Sciatic nerve (tissue), 2 donors: ENCODE results near the gene PPFIA3. TPM values are rescaled to one million over a fixed set of nuclear protein-coding genes. Genes with fewer than 3 reads are reported as not detected.
"Not testable (repeated sequence)": the region's sequence is repeated elsewhere in the genome, so short reads cannot be mapped to it uniquely, and the experiment has no call there.

Experiments
- ATAC-seq: fragments of 200-7000 bp; cut with Tn5 transposase; one replicate; pipeline ENCODE4 v1.9.1; 2020; ENCODE audit warnings: mild to moderate bottlenecking, moderate library complexity
- DNase-seq: peaks from one replicate; pipeline ENCODE4 v3.0.0-alpha.2; 2020; ENCODE audit warnings: low spot score
- intact Hi-C: fragments of 100-400 bp; cut with DNase I; formaldehyde crosslinking; loops from one replicate; pipeline ENCODE4 v1.14.2; 2022
- total RNA-seq: library from RNA; stranded (reverse); fragmentation: NEBNext Ultra II Directional; extraction: Animal tissue kit (Norgen Biotek cat#: 25700); gene quantifications from one replicate; pipeline ENCODE4 v1.2.1, GENCODE V29; 2021
- donor health status: DM: no; HTN: no; CAD: no.
- donor health status: DM: no; HTN: no; CAD: no.

PPFIA3 gene
- total RNA-seq = 6.3 TPM

- DNase-seq (peak; percentile 82), ATAC-seq (peak; percentile 52)
- intact Hi-C loops = no loop called here
Measured at GRCh38 chr19:49119411-49120324, at the start of gene PPFIA3. PPFIA3 (plus strand) TSS chr19:49119544; CDS start chr19:49127874, 8,330 bp downstream.

DNA sequence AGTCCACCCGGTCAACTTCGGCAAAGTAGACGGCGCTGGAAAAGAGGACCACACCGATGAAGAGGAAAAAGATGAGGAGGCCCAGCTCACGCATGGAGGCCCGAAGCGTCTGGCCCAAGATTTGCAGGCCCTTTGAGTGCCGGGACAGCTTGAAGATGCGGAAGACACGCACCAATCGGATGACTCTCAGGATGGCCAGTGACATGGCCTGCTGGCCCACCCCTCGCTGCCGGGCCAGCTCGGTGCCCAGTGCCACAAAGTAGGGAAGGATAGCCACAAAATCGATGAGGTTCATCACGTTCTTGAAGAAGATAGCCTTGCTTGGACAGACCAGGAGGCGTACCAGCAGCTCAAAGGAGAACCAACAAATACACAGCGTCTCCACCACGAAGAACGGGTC is 48.9 kb upstream of the PPFIA3 start:
- DNase-seq (no peak), ATAC-seq (no peak)
- intact Hi-C loops = no loop called here

- DNase-seq (no peak), ATAC-seq (no peak)
- intact Hi-C loops = no loop called here
Measured at GRCh38 chr19:49071860-49072547, 47.3 kb upstream of the PPFIA3 start.

DNA sequence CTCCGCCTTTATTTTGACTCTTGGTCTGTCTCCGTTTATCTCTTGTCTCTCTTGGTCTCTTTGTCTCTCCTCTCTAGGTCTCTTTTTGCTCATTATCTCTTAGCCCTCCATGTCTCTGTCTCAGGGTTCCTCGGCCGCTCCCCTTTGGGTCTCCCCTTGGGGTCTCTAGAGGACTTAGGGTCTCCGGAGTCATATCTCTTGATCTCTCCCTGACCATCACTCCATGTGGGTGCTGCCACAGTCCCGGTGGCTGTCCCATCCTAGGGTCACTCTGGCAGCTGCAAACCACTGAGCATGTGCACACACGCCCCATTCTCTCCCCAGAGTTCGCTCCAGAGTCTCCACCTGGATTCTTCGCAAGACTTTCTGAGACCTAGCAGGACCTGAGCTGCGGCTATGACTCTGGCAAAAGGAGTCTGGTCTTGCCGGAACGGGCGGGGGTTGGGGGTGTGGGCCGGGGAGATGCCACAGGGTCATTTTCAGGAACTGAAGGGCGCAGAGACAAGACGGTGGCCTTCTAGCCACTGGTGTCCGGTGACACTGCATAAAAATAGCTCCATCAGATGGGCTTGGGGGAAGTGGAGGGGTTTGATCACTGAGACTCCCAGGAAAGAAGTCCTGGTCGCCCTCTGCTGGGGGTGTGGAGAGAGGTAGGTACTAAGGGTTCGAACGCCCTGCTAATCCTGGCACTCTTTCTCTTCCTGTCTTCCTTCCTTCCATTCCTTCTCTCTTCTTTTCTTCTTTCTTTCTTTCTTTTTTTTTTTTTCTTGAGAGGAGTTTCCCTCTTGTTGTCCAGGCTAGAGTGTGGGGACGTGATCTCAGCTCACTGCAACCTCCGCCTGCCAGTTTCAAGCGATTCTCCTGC is 45.6 kb upstream of the PPFIA3 start:
- intact Hi-C loops = no loop called here
- peak; percentile 26 for ATAC-seq
- no peak for DNase-seq

- intact Hi-C loops, ATAC-seq: not testable (repeated sequence)
- DNase-seq = peak; percentile 81
Measured at GRCh38 chr19:49074869-49075268, 44.5 kb upstream of the PPFIA3 start.

- DNase-seq (no peak), ATAC-seq (no peak)
- intact Hi-C loops = loop anchor here (10.0 kb wide), 1 partner anchor 64 kb away; no protein-coding TSS in a partner anchor
Measured at GRCh38 chr19:49080392-49080791, 39.0 kb upstream of the PPFIA3 start.

DNA sequence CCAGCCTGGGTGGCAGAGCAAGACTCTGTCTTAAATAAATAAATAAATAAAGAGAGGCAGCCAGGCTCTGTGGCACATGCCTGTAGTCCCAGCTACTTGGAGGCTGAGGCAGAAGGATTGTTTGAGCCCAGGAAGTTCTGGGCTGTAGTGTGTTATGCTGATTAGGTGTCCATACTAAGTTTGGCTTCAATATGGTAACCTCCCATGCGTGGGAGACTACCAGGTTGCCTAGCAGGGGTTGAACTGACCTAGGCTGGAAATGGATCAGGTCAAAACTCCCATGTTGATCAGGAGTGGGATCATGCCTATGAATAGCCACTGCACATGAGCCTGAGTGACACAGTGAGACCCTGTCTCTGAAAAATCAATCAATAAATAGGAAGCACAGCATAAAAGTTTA is 38.1 kb upstream of the PPFIA3 start:
- intact Hi-C loops = loop anchor here (10.0 kb wide), 1 partner anchor 64 kb away; no protein-coding TSS in a partner anchor
- ATAC-seq = no peak
- DNase-seq = no peak

DNA sequence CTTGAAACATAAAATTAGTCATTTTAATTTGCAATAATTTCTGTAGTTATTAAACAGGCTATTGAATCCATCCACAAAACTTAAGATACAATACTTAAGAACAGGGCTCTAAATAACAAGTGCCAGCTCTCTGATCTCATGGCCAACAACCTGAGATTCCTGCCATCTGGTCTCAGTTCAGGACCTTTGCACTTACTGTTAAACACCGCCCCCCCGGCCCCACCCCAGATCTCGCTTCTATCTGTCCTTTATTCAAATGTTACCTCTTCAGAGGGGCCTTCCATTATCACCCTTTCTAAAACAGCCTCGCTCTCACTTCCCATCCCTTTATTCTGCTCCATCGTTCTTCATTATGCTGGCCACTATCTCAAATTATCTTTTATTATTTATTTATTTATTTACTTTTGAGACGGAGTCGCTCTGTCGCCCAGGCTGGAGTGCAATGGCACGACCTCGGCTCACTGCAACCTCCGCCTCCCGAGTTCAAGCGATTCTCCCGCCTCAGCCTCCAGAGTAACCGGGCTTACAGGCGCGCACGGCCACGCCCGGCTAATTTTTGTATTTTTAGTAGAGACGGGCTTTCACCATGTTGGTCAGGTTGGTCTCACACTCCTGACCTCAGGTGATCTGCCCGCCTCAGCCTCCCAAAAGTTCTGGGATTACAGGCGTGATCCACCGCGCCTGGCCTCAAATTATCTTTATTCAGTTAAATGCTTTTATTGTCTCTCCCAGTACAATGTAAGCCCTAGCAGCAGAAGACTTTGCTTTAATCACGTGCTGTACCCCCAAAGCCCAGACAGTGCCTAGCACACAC is 34.9 kb upstream of the PPFIA3 start:
- intact Hi-C loops = loop anchor here (10.0 kb wide), 1 partner anchor 60 kb away; no protein-coding TSS in a partner anchor
- no peak for DNase-seq
- no peak for ATAC-seq

- intact Hi-C loops = loop anchor here (10.0 kb wide), 1 partner anchor 60 kb away; no protein-coding TSS in a partner anchor
- peak; percentile 99 for DNase-seq
Measured at GRCh38 chr19:49085020-49085867, 34.1 kb upstream of the PPFIA3 start, which contains the start of gene SNRNP70. SNRNP70 (plus strand) TSS chr19:49085451; CDS start chr19:49086415, 964 bp downstream.

GRCh38 chr19:49085868-49086232 is 33.5 kb upstream of the PPFIA3 start:
- DNase-seq (no peak), ATAC-seq (no peak)
- intact Hi-C loops = loop anchor here (10.0 kb wide), 1 partner anchor 59 kb away; no protein-coding TSS in a partner anchor

More at GRCh38 chr19:49085020-49085867, 34.1 kb upstream of the PPFIA3 start, which contains the start of gene SNRNP70:
- peak; percentile 100 for ATAC-seq

DNA sequence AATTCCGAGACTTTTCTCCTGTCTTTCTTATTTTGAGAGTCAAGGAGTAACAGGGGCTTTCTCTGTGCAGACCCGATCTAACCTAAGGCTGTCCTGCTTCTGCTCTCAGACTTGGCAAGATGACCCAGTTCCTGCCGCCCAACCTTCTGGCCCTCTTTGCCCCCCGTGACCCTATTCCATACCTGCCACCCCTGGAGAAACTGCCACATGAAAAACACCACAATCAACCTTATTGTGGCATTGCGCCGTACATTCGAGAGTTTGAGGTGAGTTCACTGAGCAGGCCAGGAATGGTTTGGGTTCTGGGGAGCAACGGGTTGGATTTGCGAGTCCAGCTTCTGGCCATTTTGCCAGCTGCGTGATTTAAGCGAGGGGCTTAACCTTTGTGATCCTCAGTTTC is 33.0 kb upstream of the PPFIA3 start:
- intact Hi-C loops = loop anchor here (10.0 kb wide), 1 partner anchor 59 kb away; no protein-coding TSS in a partner anchor
- ATAC-seq (no peak), DNase-seq (no peak)

DNA sequence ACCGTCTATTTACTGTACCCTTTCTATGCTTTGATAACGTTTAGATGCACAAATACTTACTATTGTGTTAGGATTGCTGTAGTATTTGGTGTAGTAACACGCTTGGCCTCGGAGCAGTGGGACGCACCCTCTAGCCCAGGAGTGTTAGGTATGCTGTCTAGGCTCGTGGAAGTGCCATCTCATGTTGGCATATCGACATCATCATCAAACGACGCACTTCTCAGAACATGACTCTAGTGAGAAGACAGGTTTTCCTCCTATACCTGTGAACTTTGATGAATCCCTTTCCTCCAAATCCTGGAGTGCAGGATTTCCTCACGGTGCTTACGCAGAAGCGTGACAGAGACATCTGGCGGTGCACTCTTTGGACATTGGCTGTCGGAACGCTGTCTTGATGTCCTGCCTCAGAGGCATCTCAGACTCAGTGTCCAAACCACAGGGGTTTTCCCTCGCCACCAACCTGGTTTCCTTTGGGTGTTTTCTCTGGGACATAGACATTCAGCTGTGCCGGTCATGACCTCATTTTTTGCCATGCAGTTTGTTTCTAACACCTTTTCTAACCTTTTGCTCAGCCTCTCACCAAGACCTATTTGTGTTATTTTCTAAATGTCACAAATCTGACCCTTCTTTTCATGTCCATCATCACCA is 27.8 kb upstream of the PPFIA3 start:
- ATAC-seq = no peak
- no peak for DNase-seq
- intact Hi-C loops = no loop called here

DNA sequence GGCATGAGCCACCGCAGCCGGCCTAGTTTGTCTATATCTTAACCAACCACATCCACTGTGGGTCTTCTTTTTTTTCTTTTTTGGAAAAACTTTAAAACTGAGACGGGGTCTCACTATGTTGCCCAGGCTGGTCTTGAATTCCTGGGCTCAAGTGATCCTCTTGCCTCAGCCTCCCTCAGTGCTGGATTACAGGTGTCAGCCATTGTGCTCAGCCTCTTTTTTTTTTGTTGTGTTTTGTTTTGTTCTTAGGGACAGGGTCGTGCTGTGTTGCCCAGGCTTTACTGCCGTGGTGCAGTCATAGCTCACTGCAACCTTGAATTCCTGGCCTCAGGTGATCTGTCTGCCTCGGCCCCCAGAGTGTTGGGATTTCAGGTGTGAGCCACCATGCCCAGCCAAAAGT is 26.7 kb upstream of the PPFIA3 start:
- intact Hi-C loops = no loop called here
- DNase-seq (no peak), ATAC-seq (no peak)

DNA sequence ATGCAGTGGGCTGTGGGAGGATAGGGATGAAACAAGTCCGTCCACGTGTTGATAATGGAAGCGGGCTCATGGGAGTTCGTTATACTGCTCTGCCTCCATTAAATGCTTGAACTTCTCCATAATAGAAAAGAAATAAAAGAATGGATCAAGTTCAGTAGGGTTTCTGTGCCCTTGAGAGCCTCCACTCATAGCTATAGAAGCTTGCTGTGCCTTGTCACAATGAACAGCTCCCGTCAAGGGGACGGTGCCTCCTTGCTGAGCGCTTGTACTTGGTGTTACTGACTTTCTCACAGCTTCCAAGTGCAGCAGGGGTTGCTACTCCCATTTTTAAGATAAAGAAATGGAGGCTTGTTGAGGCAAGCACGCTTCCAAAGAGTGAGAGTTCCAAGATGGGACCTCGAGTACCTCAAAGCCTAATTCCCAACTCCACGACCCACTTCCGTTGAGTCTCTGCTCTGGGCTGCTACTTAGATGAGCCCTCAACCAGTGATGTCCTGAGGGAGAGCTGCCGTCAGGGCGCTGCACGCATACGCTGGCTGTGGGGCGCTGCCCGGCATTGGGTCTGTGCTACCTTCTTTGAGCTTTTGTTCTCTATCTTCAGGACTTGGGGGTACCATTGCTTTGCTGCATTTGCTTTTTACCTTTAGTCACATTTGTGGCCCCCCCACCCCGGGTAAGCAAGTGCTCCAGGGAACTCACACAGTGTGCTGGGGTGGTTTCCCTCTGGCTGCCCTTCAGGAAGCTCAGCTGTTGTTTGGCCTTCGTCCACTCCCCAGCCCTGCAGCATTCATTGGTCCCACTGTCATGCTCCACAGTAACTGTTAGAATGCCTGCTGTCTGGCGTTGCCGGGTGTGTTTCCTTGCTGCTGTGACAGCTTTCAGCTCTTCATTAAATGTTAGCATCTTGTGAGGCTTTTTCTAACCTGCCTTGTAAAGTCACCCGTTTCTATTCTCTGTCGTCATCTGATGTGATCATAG is 24.6 kb upstream of the PPFIA3 start:
- DNase-seq (no peak), ATAC-seq (no peak)
- intact Hi-C loops = no loop called here

GRCh38 chr19:49097453-49098288 is 21.7 kb upstream of the PPFIA3 start:
- intact Hi-C loops = no loop called here
- DNase-seq = peak; percentile 76
- peak; percentile 77 for ATAC-seq
